ENCODE data around the gene OR10G8.

The OR10G8 gene

DNA sequence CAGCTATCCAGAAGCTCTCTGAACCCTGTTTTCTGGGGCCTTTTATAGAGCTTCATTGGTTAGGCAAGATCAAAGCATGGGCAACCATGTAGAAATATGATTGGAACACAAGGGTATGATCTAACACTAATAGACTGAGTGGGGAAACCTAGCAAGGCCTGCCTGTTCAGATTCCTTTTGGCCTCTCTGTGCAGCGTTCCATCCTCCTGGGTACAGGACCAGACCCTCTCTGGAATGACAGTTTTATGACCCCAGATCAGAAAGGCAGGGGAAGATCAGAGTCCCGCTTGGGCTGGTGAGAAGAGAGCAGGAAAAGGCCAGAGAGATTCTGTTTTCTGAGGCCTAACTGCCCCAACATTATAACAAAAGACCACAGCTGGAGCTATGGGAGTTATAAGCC is 52.0 kb downstream of the OR10G8 start:
- DNase-seq, result no peak

GRCh38 chr11:124079631-124080326 is 53.2 kb downstream of the OR10G8 start:
- no peak for DNase-seq

Data from cerebellar nuclear complex (tissue), 1 donor.